Measurements from ENCODE around the gene PIK3C2A.

- TF ChIP-seq CTCF (conservative IDR thresholded peaks at IDR 0.05; ENCODE audit: low read depth, low read length) (no peak), EZH2 (IDR thresholded peaks at IDR 0.05; ENCODE audit: low read length, unreplicated experiment) (no peak), EZH2phosphoT487 (IDR thresholded peaks at IDR 0.05; ENCODE audit: borderline replicate concordance, low read length) (no peak)
Measured at GRCh38 chr11:17217401-17217800, 9.6 kb upstream of the PIK3C2A start.
